DOHH2 (cell line): Measurements from ENCODE around the gene GRWD1.

Source experiments
- H3F3A ChIP-seq: fragments of 200-600 bp; sonication (generic), shearing (Covaris generic); 2 replicates; pipeline ENCODE4 v1.6.0; 2016; ENCODE audit warnings: antibody characterized with exemption, mild to moderate bottlenecking; ENCODE audit not compliant: control insufficient read depth, insufficient read depth
- H3K27ac ChIP-seq: fragments of 200-600 bp; sonication (generic); 2 replicates; pipeline ENCODE4 v1.5.1; 2014; ENCODE audit warnings: low read depth, mild to moderate bottlenecking, low read length, moderate library complexity
- H3K27me3 ChIP-seq: fragments of 200-600 bp; sonication (generic); 2 replicates; pipeline ENCODE4 v1.6.1; 2014; ENCODE audit warnings: mild to moderate bottlenecking, low read length, mixed read lengths; ENCODE audit not compliant: control insufficient read depth
- H3K36me3 ChIP-seq: fragments of 200-600 bp; sonication (generic); 2 replicates; pipeline ENCODE4 v1.6.1; 2014; ENCODE audit warnings: mild to moderate bottlenecking, low read length, moderate library complexity, mixed read lengths; ENCODE audit not compliant: control insufficient read depth
- H3K4me1 ChIP-seq: fragments of 200-600 bp; sonication (generic); 2 replicates; pipeline ENCODE4 v1.6.1; 2014; ENCODE audit warnings: mild to moderate bottlenecking, low read length, mixed read lengths; ENCODE audit not compliant: control insufficient read depth
- H3K4me2 ChIP-seq: fragments of 200-600 bp; sonication (generic); 2 replicates; pipeline ENCODE4 v1.6.0; 2014; ENCODE audit warnings: mild to moderate bottlenecking, low read length, moderate library complexity
- H3K4me3 ChIP-seq: fragments of 200-600 bp; sonication (generic); 2 replicates; pipeline ENCODE4 v1.5.1; 2014; ENCODE audit warnings: mild to moderate bottlenecking, low read length, mixed read lengths
- H3K79me2 ChIP-seq: fragments of 200-600 bp; sonication (generic); 2 replicates; pipeline ENCODE4 v1.6.1; 2014; ENCODE audit warnings: mild to moderate bottlenecking, low read length, mixed read lengths; ENCODE audit not compliant: control insufficient read depth
- H3K9me2 ChIP-seq: fragments of 200-600 bp; sonication (generic); replicated peaks from 2 replicates; pipeline ENCODE4 v1.6.1; 2014; ENCODE audit warnings: mild to moderate bottlenecking, low read length, mixed read lengths; ENCODE audit not compliant: control insufficient read depth
- H3K9me3 ChIP-seq: fragments of 200-600 bp; sonication (generic); 2 replicates; pipeline ENCODE4 v1.6.1; 2014; ENCODE audit warnings: antibody characterized with exemption, low read length, mixed read lengths; ENCODE audit not compliant: control insufficient read depth, insufficient read depth
- H4K20me1 ChIP-seq: fragments of 200-600 bp; sonication (generic); 2 replicates; pipeline ENCODE4 v1.6.0; 2014; ENCODE audit warnings: low read depth, mild to moderate bottlenecking, antibody characterized with exemption, low read length, moderate library complexity; ENCODE audit not compliant: control insufficient read depth, insufficient read depth
- EZH2phosphoT487 ChIP-seq: fragments of 200-600 bp; sonication (generic); IDR thresholded peaks from 2 replicates; pipeline ENCODE4 v1.6.1; 2017; ENCODE audit warnings: borderline replicate concordance, mild to moderate bottlenecking, antibody characterized with exemption, low read length, moderate library complexity, mixed read lengths
- TF ChIP-seq, protein P1 (sequence below): fragments of 200-600 bp; sonication (generic); IDR thresholded peaks from one replicate; pipeline ENCODE4 v1.5.1; 2014; ENCODE audit warnings: antibody characterized with exemption, mild to moderate bottlenecking, low read depth, low read length; ENCODE audit not compliant: poor library complexity, severe bottlenecking

GRWD1 gene

DNA sequence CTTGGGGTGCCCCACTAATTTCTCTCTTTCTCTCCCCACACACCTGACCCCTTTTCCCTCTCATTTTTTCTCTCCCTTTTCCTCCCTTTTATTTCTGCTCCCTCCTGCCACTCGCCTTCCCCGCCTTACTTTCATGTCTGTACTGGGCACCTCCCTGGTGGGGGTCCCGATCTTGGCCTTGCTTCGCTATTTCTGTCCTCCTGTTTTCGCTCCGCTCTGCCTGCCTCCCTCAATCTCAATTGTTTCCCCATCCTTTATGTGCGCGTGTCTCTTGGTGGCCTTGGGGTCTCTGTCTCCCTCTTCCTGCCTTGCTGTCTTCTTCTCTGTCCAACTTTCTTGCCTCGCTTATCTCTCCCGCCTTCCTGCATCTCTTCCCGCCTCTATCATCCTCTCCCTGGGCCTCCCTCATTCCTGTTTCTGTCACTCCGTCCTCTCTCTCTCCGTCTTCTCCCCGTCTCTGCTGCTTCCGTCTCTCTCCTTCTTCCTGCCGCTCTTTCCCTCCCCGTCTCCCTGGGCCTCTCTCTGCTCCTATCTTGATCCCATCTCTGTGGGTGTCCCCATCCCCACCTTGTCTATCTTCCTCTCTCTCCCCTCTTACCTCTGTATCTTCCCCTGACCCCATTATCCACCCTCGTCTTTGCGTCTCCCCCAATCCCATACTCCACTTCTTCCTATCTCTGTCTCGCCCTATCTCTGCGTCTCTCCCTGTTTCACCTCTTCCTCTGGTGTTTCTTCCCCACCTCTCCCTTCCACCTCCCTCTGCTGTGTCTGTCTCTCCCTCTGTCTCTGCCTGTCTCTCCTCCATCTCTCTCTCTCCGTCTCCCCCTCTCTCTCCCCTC is 48.3 kb upstream of the GRWD1 start:
- H3K9me2 ChIP-seq: no peaks in the 10 kb centered on the region
- peak overlapping the region; percentile 51 for H3K4me3 ChIP-seq
- peak overlapping the region; percentile 47 for H3K4me2 ChIP-seq
- peaks cover 57% of the 10 kb centered on the region for H3K27me3 ChIP-seq
- H4K20me1 ChIP-seq: no peaks in the 10 kb centered on the region
- peaks cover 34% of the 10 kb centered on the region for H3K4me1 ChIP-seq
- H3F3A ChIP-seq: 0 out of 2 replicates have a peak, but pooled peaks cover 4% of the 10 kb centered on the region
- H3K27ac ChIP-seq: no peak overlapping the region
- no peaks in the 10 kb centered on the region for H3K79me2 ChIP-seq
- H3K36me3 ChIP-seq: no peaks in the 10 kb centered on the region
- TF ChIP-seq, protein P1, sequence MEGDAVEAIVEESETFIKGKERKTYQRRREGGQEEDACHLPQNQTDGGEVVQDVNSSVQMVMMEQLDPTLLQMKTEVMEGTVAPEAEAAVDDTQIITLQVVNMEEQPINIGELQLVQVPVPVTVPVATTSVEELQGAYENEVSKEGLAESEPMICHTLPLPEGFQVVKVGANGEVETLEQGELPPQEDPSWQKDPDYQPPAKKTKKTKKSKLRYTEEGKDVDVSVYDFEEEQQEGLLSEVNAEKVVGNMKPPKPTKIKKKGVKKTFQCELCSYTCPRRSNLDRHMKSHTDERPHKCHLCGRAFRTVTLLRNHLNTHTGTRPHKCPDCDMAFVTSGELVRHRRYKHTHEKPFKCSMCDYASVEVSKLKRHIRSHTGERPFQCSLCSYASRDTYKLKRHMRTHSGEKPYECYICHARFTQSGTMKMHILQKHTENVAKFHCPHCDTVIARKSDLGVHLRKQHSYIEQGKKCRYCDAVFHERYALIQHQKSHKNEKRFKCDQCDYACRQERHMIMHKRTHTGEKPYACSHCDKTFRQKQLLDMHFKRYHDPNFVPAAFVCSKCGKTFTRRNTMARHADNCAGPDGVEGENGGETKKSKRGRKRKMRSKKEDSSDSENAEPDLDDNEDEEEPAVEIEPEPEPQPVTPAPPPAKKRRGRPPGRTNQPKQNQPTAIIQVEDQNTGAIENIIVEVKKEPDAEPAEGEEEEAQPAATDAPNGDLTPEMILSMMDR: no peak
- TF ChIP-seq EZH2phosphoT487: no peak
- no peaks in the 10 kb centered on the region for H3K9me3 ChIP-seq

DNA sequence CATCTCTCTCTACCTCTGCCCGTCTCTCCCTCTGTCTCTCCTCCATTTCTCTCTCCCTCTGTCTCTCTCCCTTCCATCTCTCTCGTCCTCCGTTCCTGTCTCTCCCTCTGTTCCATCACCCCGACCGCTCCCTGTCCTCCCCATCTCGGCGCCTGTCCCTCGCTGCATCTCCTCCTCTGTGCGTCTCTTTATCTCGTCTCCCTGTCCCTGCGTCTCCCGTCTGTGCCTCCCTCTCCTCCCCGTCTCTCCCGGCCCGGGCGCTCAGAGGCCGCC is 47.7 kb upstream of the GRWD1 start:
- no peaks in the 10 kb centered on the region for H4K20me1 ChIP-seq
- H3K4me3 ChIP-seq: peak overlapping the region; percentile 51
- H3K79me2 ChIP-seq: no peaks in the 10 kb centered on the region
- H3K27me3 ChIP-seq: peaks cover 51% of the 10 kb centered on the region
- no peaks in the 10 kb centered on the region for H3K9me2 ChIP-seq
- no peak overlapping the region for H3K27ac ChIP-seq
- TF ChIP-seq EZH2phosphoT487: no peak
- TF ChIP-seq, protein P1: no peak
- no peaks in the 10 kb centered on the region for H3K36me3 ChIP-seq
- H3F3A ChIP-seq: 0 out of 2 replicates have a peak, but pooled peaks cover 4% of the 10 kb centered on the region
- H3K4me1 ChIP-seq: peaks cover 34% of the 10 kb centered on the region
- peak overlapping the region; percentile 47 for H3K4me2 ChIP-seq
- H3K9me3 ChIP-seq: no peaks in the 10 kb centered on the region

GRCh38 chr19:48398375-48399235 is 47.2 kb upstream of the GRWD1 start:
- no peaks in the 10 kb centered on the region for H3K36me3 ChIP-seq
- no peak overlapping the region for H3K27ac ChIP-seq
- peaks cover 34% of the 10 kb centered on the region for H3K4me1 ChIP-seq
- no peaks in the 10 kb centered on the region for H3K9me3 ChIP-seq
- no peaks in the 10 kb centered on the region for H3K79me2 ChIP-seq
- TF ChIP-seq, protein P1: no peak
- no peak for TF ChIP-seq EZH2phosphoT487
- 0 out of 2 replicates have a peak, but pooled peaks cover 4% of the 10 kb centered on the region for H3F3A ChIP-seq
- H3K9me2 ChIP-seq: no peaks in the 10 kb centered on the region
- peaks cover 46% of the 10 kb centered on the region for H3K27me3 ChIP-seq
- H3K4me2 ChIP-seq: peak overlapping the region; percentile 47
- H3K4me3 ChIP-seq: peak overlapping the region; percentile 51
- H4K20me1 ChIP-seq: no peaks in the 10 kb centered on the region
